GM23338 (cell line): Measurements from ENCODE around the gene GNB1L. TPM values are rescaled to one million over a fixed set of nuclear protein-coding genes. Genes with fewer than 3 reads are reported as not detected.
A peak's percentile ranks its signal among the peaks of the same experiment; 100 is the strongest.

Source experiments
- ATAC-seq: fragments of 200-7000 bp; cut with Tn5 transposase; 3 replicates; pipeline ENCODE4 v1.9.1; 2020
- DNase-seq: peaks from one replicate; pipeline ENCODE4 v3.0.0-alpha.2; 2015; ENCODE audit warnings: low spot score
- H2AFZ ChIP-seq: fragments of 200-600 bp; sonication (generic); 2 replicates; pipeline ENCODE4 v1.8.0; 2016; ENCODE audit warnings: antibody characterized with exemption, mild to moderate bottlenecking, moderate library complexity
- H3F3A ChIP-seq: fragments of 200-600 bp; sonication (generic); replicated peaks from 2 replicates; pipeline ENCODE4 v1.8.0; 2017; ENCODE audit warnings: antibody characterized with exemption, mixed run types, low read depth
- H3K27ac ChIP-seq: fragments of 200-600 bp; sonication (generic); 2 replicates; pipeline ENCODE4 v1.6.1; 2016; ENCODE audit warnings: low read depth
- H3K27me3 ChIP-seq: fragments of 200-600 bp; sonication (generic); 2 replicates; pipeline ENCODE4 v1.8.0; 2016; ENCODE audit warnings: mild to moderate bottlenecking, mixed run types, moderate library complexity; ENCODE audit not compliant: insufficient read depth
- H3K36me3 ChIP-seq: fragments of 200-600 bp; sonication (generic); 2 replicates; pipeline ENCODE4 v1.8.0; 2016; ENCODE audit warnings: mild to moderate bottlenecking; ENCODE audit not compliant: insufficient read depth
- H3K4me1 ChIP-seq: fragments of 200-600 bp; sonication (generic); 2 replicates; pipeline ENCODE4 v1.8.0; 2016; ENCODE audit warnings: mild to moderate bottlenecking, moderate library complexity; ENCODE audit not compliant: insufficient read depth
- H3K4me2 ChIP-seq: fragments of 200-600 bp; sonication (generic); 2 replicates; pipeline ENCODE4 v1.7.1; 2017; ENCODE audit warnings: mixed run types
- H3K4me3 ChIP-seq: fragments of 200-600 bp; sonication (generic); 2 replicates; pipeline ENCODE4 v1.6.1; 2016; ENCODE audit warnings: mixed run types
- H3K79me2 ChIP-seq: fragments of 200-600 bp; sonication (generic); replicated peaks from 2 replicates; pipeline ENCODE4 v1.8.0; 2017; ENCODE audit warnings: mild to moderate bottlenecking; ENCODE audit not compliant: insufficient read depth
- H3K9me2 ChIP-seq: fragments of 200-600 bp; sonication (generic); 2 replicates; pipeline ENCODE4 v1.8.0; 2017; ENCODE audit not compliant: insufficient read depth
- H4K20me1 ChIP-seq: fragments of 200-600 bp; sonication (generic); replicated peaks from 2 replicates; pipeline ENCODE4 v1.8.0; 2017; ENCODE audit warnings: mild to moderate bottlenecking; ENCODE audit not compliant: insufficient read depth
- H3K27ac Mint-ChIP-seq: 2 replicates; pipeline ENCODE4 v1.8.0; 2020; ENCODE audit warnings: inconsistent platforms, mild to moderate bottlenecking, moderate library complexity, mixed read lengths
- H3K27me3 Mint-ChIP-seq: 3 replicates; pipeline ENCODE4 v1.8.0; 2022; ENCODE audit warnings: low read depth, mild to moderate bottlenecking, moderate library complexity, mixed read lengths, inconsistent platforms; ENCODE audit not compliant: insufficient read depth, poor library complexity
- H3K36me3 Mint-ChIP-seq: 3 replicates; pipeline ENCODE4 v1.8.0; 2021; ENCODE audit warnings: low read depth, mild to moderate bottlenecking, inconsistent platforms, moderate library complexity, mixed read lengths
- H3K4me1 Mint-ChIP-seq: 3 replicates; pipeline ENCODE4 v1.8.0; 2020; ENCODE audit warnings: mild to moderate bottlenecking, inconsistent platforms, mixed read lengths
- H3K4me3 Mint-ChIP-seq: 3 replicates; pipeline ENCODE4 v1.8.0; 2021; ENCODE audit warnings: moderate library complexity, mild to moderate bottlenecking, inconsistent platforms, mixed read lengths
- H3K9me3 Mint-ChIP-seq: 3 replicates; pipeline ENCODE4 v1.8.0; 2020; ENCODE audit warnings: moderate library complexity, mild to moderate bottlenecking, inconsistent platforms, mixed read lengths
- CREB1 ChIP-seq: fragments of 250-450 bp; sonication (Bioruptor Pico); IDR thresholded peaks from 2 replicates; pipeline ENCODE4 v1.5.0; 2020; ENCODE audit warnings: low read depth, mild to moderate bottlenecking, moderate library complexity
- EZH2 ChIP-seq: fragments of 200-600 bp; sonication (generic); IDR thresholded peaks from one replicate; pipeline ENCODE4 v1.8.0; 2017; ENCODE audit warnings: antibody characterized with exemption, mild to moderate bottlenecking, low read depth; ENCODE audit not compliant: unreplicated experiment
- EZH2phosphoT487 ChIP-seq: fragments of 200-600 bp; sonication (generic); IDR thresholded peaks from one replicate; pipeline ENCODE4 v1.8.1; 2018; ENCODE audit warnings: antibody characterized with exemption; ENCODE audit not compliant: unreplicated experiment
- JUNB ChIP-seq: IDR thresholded peaks from one replicate; pipeline ENCODE4 v1.6.1; 2016; ENCODE audit warnings: antibody characterized with exemption; ENCODE audit not compliant: unreplicated experiment
- NANOG ChIP-seq: IDR thresholded peaks from 2 replicates; pipeline ENCODE4 v1.6.1; 2016; ENCODE audit warnings: antibody characterized with exemption, borderline replicate concordance
- ZNF114 ChIP-seq: fragments of 250-450 bp; sonication (Bioruptor Pico); IDR thresholded peaks from 2 replicates; pipeline ENCODE4 v1.5.0; 2020; ENCODE audit warnings: mild to moderate bottlenecking, moderate library complexity
- polyA plus RNA-seq: library from polyadenylated mRNA; unstranded; fragments of >200 nt; fragmentation: Nextera tagmentation; extraction: Ambion mirVana; gene quantifications from 2 replicates; pipeline ENCODE4 v1.2.1, GENCODE V29; 2016
- total RNA-seq: library from RNA; depleted of rRNA; stranded (reverse); fragments of >200 nt; shearing (Covaris generic); gene quantifications from 2 replicates; pipeline ENCODE4 v1.2.3, GENCODE V29; 2014
- TF ChIP-seq, protein P1 (sequence below): fragments of 250-450 bp; sonication (Bioruptor Pico); IDR thresholded peaks from 2 replicates; pipeline ENCODE4 v1.5.0; 2020; ENCODE audit warnings: mild to moderate bottlenecking, moderate library complexity
- TF ChIP-seq, protein P2 (sequence below): IDR thresholded peaks from one replicate; pipeline ENCODE4 v1.6.1; 2018; ENCODE audit warnings: antibody characterized with exemption; ENCODE audit not compliant: unreplicated experiment
- TF ChIP-seq, protein P3 (sequence below): IDR thresholded peaks from 2 replicates; pipeline ENCODE4 v1.6.1; 2016; ENCODE audit warnings: antibody characterized with exemption

Gene GNB1L
- total and polyA plus RNA-seq, 2 experiments from 2014 or later = 15.2 to 27.8 TPM

DNA sequence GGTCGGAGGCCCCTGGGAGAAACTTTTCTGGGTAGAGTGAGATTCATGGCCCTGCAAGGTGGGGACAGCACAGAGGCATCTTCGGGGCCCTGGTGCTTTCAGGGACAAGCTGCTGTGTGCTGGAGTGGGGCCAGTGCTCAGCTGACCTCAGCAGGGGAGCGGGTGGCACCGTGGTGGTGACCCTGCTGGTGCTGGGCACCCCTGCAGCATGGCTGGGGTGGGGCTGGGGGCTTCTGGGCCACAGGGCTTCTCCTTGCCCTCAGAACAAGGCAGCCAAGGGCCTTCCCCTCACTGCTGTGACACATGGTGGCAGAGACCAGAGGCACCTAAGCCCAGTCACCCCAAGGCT, 24.9 kb upstream of the GNB1L start (continued):
- TF ChIP-seq, protein P1, sequence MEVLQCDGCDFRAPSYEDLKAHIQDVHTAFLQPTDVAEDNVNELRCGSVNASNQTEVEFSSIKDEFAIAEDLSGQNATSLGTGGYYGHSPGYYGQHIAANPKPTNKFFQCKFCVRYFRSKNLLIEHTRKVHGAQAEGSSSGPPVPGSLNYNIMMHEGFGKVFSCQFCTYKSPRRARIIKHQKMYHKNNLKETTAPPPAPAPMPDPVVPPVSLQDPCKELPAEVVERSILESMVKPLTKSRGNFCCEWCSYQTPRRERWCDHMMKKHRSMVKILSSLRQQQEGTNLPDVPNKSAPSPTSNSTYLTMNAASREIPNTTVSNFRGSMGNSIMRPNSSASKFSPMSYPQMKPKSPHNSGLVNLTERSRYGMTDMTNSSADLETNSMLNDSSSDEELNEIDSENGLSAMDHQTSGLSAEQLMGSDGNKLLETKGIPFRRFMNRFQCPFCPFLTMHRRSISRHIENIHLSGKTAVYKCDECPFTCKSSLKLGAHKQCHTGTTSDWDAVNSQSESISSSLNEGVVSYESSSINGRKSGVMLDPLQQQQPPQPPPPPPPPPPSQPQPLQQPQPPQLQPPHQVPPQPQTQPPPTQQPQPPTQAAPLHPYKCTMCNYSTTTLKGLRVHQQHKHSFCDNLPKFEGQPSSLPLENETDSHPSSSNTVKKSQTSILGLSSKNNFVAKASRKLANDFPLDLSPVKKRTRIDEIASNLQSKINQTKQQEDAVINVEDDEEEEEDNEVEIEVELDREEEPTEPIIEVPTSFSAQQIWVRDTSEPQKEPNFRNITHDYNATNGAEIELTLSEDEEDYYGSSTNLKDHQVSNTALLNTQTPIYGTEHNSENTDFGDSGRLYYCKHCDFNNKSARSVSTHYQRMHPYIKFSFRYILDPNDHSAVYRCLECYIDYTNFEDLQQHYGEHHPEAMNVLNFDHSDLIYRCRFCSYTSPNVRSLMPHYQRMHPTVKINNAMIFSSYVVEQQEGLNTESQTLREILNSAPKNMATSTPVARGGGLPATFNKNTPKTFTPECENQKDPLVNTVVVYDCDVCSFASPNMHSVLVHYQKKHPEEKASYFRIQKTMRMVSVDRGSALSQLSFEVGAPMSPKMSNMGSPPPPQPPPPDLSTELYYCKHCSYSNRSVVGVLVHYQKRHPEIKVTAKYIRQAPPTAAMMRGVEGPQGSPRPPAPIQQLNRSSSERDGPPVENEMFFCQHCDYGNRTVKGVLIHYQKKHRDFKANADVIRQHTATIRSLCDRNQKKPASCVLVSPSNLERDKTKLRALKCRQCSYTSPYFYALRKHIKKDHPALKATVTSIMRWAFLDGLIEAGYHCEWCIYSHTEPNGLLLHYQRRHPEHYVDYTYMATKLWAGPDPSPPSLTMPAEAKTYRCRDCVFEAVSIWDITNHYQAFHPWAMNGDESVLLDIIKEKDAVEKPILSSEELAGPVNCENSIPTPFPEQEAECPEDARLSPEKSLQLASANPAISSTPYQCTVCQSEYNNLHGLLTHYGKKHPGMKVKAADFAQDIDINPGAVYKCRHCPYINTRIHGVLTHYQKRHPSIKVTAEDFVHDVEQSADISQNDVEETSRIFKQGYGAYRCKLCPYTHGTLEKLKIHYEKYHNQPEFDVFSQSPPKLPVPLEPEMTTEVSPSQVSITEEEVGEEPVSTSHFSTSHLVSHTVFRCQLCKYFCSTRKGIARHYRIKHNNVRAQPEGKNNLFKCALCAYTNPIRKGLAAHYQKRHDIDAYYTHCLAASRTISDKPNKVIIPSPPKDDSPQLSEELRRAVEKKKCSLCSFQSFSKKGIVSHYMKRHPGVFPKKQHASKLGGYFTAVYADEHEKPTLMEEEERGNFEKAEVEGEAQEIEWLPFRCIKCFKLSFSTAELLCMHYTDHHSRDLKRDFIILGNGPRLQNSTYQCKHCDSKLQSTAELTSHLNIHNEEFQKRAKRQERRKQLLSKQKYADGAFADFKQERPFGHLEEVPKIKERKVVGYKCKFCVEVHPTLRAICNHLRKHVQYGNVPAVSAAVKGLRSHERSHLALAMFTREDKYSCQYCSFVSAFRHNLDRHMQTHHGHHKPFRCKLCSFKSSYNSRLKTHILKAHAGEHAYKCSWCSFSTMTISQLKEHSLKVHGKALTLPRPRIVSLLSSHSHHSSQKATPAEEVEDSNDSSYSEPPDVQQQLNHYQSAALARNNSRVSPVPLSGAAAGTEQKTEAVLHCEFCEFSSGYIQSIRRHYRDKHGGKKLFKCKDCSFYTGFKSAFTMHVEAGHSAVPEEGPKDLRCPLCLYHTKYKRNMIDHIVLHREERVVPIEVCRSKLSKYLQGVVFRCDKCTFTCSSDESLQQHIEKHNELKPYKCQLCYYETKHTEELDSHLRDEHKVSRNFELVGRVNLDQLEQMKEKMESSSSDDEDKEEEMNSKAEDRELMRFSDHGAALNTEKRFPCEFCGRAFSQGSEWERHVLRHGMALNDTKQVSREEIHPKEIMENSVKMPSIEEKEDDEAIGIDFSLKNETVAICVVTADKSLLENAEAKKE (CRISPR knock-in tag) = no peak
- TF ChIP-seq ZNF114 = no peak

DNA sequence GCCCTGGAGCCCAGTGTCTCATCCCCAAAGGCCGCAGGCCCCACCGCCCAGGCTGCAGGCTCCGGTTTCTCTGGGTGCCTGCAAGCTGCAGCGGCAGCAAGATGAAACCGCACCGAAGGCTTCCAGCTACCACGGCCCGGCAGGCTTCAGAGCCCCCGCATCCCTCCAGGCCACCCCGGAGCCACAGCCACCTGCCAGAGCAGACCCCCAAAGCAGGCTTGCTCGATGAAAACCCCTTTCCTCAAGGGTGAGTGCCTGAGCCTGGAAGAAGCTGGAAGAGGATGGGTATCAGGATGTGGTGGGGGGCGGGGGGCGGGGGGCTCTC, 24.5 kb upstream of the GNB1L start:
- TF ChIP-seq EZH2 = no peak
- Histone ChIP-seq H3K9me2 (no peaks in the 10 kb centered on the region), H2AFZ (no peak overlapping the region), H3K27ac (no peak overlapping the region), H3K4me1 (peaks cover 18% of the 10 kb centered on the region), H3K4me3 (no peak overlapping the region), H3F3A (peaks cover 4% of the 10 kb centered on the region), H4K20me1 (no peaks in the 10 kb centered on the region), H3K79me2 (no peaks in the 10 kb centered on the region), H3K4me2 (no peak overlapping the region), H3K27me3 (no peaks in the 10 kb centered on the region), H3K36me3 (no peaks in the 10 kb centered on the region)
- Mint-ChIP-seq H3K4me3 (no peak overlapping the region), H3K36me3 (no peaks in the 10 kb centered on the region; the same call in 2 of the 3 replicates), H3K9me3 (no peaks in the 10 kb centered on the region), H3K27ac (no peak overlapping the region), H3K4me1 (peaks cover 32% of the 10 kb centered on the region), H3K27me3 (peaks cover 21% of the 10 kb centered on the region)
- DNase-seq (no peak), ATAC-seq (no peak)

DNA sequence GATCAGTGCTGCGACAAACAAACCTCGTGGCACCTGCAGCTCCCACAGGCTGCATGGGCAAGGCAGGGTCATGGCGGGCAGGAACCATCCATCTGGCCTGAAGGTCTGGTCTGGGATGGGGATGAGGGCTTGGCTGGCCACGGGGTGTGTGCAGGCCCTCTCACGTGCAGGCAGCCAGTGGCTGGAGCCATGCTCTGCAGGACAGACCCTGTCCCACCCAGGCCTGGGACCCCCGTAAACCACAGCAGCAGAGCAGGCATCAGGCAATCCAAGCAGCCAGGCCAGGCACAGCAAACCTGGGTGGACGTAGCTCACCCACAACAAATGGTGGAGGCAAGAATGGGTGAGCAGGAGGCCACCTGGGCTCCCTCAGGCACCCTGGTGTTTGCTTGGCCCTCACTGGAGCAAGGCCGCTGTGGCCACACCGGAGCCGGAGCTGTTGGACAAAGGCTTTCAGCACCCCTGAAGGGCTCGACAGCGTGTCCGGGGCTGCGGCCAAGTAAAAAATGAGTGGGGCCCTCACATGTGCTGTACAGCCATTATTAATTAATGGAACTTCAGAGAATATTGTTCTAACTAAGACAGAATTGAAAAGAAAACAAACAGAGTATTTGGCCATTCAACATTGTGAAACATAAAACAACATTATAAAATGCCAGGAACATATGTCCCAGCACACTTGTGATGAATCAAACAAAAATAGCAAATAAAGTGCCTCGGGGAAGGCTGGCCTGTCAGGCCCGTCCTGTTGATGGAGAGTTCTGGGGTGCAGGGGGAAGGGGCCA, 24.0 kb upstream of the GNB1L start:
- Histone ChIP-seq H3K36me3 (no peaks in the 10 kb centered on the region), H3K27ac (no peak overlapping the region), H4K20me1 (no peaks in the 10 kb centered on the region), H3K9me2 (no peaks in the 10 kb centered on the region), H3K4me1 (peaks cover 18% of the 10 kb centered on the region), H3K4me2 (no peak overlapping the region), H3K79me2 (no peaks in the 10 kb centered on the region), H3K4me3 (no peak overlapping the region), H3F3A (peaks cover 4% of the 10 kb centered on the region), H3K27me3 (no peaks in the 10 kb centered on the region), H2AFZ (no peak overlapping the region)
- Mint-ChIP-seq H3K27me3 (peaks cover 18% of the 10 kb centered on the region), H3K4me1 (peaks cover 32% of the 10 kb centered on the region), H3K9me3 (no peaks in the 10 kb centered on the region), H3K36me3 (no peaks in the 10 kb centered on the region; the same call in 2 of the 3 replicates), H3K4me3 (peak overlapping the region; percentile 11; the same call in 1 of the 3 replicates), H3K27ac (no peak overlapping the region; the same call in 1 of the 2 replicates)
- DNase-seq (no peak), ATAC-seq (no peak)
- TF ChIP-seq EZH2phosphoT487 = no peak
- TF ChIP-seq NANOG = no peak
- TF ChIP-seq JUNB = no peak
- TF ChIP-seq, protein P2, sequence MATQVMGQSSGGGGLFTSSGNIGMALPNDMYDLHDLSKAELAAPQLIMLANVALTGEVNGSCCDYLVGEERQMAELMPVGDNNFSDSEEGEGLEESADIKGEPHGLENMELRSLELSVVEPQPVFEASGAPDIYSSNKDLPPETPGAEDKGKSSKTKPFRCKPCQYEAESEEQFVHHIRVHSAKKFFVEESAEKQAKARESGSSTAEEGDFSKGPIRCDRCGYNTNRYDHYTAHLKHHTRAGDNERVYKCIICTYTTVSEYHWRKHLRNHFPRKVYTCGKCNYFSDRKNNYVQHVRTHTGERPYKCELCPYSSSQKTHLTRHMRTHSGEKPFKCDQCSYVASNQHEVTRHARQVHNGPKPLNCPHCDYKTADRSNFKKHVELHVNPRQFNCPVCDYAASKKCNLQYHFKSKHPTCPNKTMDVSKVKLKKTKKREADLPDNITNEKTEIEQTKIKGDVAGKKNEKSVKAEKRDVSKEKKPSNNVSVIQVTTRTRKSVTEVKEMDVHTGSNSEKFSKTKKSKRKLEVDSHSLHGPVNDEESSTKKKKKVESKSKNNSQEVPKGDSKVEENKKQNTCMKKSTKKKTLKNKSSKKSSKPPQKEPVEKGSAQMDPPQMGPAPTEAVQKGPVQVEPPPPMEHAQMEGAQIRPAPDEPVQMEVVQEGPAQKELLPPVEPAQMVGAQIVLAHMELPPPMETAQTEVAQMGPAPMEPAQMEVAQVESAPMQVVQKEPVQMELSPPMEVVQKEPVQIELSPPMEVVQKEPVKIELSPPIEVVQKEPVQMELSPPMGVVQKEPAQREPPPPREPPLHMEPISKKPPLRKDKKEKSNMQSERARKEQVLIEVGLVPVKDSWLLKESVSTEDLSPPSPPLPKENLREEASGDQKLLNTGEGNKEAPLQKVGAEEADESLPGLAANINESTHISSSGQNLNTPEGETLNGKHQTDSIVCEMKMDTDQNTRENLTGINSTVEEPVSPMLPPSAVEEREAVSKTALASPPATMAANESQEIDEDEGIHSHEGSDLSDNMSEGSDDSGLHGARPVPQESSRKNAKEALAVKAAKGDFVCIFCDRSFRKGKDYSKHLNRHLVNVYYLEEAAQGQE = no peak
- TF ChIP-seq, protein P3, sequence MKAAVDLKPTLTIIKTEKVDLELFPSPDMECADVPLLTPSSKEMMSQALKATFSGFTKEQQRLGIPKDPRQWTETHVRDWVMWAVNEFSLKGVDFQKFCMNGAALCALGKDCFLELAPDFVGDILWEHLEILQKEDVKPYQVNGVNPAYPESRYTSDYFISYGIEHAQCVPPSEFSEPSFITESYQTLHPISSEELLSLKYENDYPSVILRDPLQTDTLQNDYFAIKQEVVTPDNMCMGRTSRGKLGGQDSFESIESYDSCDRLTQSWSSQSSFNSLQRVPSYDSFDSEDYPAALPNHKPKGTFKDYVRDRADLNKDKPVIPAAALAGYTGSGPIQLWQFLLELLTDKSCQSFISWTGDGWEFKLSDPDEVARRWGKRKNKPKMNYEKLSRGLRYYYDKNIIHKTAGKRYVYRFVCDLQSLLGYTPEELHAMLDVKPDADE = no peak
- no peak for TF ChIP-seq CREB1 (CRISPR knock-in tag)
- no peak for TF ChIP-seq EZH2
